HEK293 (cell line): ENCODE data around the gene CRYBG1.

Experiments used
- BCL11A ChIP-seq: fragments of 450-650 bp; formaldehyde crosslinking; IDR thresholded peaks from 2 replicates; pipeline ENCODE4 v1.5.1; 2016; ENCODE audit warnings: low read depth, missing biosample characterization, missing genetic modification characterization
- ZBTB1 ChIP-seq: fragments of 450-650 bp; formaldehyde crosslinking; IDR thresholded peaks from 2 replicates; pipeline ENCODE4 v1.5.1; 2016; ENCODE audit warnings: missing biosample characterization, missing genetic modification characterization
- ZNF521 ChIP-seq: fragments of 450-650 bp; formaldehyde crosslinking; IDR thresholded peaks from 2 replicates; pipeline ENCODE4 v1.5.1; 2017; ENCODE audit warnings: missing biosample characterization, mild to moderate bottlenecking, missing genetic modification characterization
- TF ChIP-seq, protein P1 (sequence below): IDR thresholded peaks from 2 replicates; pipeline ENCODE4 v1.6.1; 2011; ENCODE audit warnings: mild to moderate bottlenecking, low read depth, low read length, borderline replicate concordance
- TF ChIP-seq, protein P2 (sequence below): fragments of 450-650 bp; formaldehyde crosslinking; IDR thresholded peaks from 2 replicates; pipeline ENCODE4 v1.5.1; 2017; ENCODE audit warnings: missing biosample characterization, mild to moderate bottlenecking, missing genetic modification characterization, moderate library complexity

DNA sequence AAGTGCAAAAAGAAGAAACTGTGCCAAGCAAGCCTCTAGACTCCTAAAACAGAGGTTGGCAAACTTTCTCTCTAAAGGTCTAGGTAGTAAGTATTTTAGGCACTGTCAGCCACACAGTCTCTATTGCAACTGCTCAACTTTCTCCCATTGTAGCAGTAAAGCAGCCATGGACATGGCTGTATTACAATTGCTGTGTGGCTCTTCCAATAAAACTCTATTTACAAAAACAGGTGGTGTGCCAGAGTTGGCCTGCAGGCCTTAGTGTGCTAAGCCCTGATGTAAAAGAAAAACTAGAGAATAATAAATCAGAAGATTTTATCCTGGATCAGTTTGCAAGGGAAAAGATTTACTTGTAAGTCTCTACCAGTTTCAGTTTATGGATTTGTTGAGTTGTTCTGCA lies 74.0 kb downstream of the CRYBG1 start:
- TF ChIP-seq ZNF521 (tag by site-specific recombination), result no peak
- TF ChIP-seq, protein P1, sequence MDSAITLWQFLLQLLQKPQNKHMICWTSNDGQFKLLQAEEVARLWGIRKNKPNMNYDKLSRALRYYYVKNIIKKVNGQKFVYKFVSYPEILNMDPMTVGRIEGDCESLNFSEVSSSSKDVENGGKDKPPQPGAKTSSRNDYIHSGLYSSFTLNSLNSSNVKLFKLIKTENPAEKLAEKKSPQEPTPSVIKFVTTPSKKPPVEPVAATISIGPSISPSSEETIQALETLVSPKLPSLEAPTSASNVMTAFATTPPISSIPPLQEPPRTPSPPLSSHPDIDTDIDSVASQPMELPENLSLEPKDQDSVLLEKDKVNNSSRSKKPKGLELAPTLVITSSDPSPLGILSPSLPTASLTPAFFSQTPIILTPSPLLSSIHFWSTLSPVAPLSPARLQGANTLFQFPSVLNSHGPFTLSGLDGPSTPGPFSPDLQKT, result no peak
- TF ChIP-seq ZBTB1 (tag by site-specific recombination), result no peak
- no peak for TF ChIP-seq BCL11A (tag by site-specific recombination)
- TF ChIP-seq, protein P2, sequence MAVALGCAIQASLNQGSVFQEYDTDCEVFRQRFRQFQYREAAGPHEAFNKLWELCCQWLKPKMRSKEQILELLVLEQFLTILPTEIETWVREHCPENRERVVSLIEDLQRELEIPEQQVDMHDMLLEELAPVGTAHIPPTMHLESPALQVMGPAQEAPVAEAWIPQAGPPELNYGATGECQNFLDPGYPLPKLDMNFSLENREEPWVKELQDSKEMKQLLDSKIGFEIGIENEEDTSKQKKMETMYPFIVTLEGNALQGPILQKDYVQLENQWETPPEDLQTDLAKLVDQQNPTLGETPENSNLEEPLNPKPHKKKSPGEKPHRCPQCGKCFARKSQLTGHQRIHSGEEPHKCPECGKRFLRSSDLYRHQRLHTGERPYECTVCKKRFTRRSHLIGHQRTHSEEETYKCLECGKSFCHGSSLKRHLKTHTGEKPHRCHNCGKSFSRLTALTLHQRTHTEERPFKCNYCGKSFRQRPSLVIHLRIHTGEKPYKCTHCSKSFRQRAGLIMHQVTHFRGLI (tag by site-specific recombination), result no peak
